Fibroblast of peridontal ligament (primary cell): ENCODE measurements around the gene NRDC.

ENCODE experiments used
- DNase-seq: peaks from one replicate; pipeline ENCODE4 v3.0.0-alpha.2; 2010; ENCODE audit errors: extremely low read depth

NRDC gene, protein sequence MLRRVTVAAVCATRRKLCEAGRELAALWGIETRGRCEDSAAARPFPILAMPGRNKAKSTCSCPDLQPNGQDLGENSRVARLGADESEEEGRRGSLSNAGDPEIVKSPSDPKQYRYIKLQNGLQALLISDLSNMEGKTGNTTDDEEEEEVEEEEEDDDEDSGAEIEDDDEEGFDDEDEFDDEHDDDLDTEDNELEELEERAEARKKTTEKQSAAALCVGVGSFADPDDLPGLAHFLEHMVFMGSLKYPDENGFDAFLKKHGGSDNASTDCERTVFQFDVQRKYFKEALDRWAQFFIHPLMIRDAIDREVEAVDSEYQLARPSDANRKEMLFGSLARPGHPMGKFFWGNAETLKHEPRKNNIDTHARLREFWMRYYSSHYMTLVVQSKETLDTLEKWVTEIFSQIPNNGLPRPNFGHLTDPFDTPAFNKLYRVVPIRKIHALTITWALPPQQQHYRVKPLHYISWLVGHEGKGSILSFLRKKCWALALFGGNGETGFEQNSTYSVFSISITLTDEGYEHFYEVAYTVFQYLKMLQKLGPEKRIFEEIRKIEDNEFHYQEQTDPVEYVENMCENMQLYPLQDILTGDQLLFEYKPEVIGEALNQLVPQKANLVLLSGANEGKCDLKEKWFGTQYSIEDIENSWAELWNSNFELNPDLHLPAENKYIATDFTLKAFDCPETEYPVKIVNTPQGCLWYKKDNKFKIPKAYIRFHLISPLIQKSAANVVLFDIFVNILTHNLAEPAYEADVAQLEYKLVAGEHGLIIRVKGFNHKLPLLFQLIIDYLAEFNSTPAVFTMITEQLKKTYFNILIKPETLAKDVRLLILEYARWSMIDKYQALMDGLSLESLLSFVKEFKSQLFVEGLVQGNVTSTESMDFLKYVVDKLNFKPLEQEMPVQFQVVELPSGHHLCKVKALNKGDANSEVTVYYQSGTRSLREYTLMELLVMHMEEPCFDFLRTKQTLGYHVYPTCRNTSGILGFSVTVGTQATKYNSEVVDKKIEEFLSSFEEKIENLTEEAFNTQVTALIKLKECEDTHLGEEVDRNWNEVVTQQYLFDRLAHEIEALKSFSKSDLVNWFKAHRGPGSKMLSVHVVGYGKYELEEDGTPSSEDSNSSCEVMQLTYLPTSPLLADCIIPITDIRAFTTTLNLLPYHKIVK

DNA sequence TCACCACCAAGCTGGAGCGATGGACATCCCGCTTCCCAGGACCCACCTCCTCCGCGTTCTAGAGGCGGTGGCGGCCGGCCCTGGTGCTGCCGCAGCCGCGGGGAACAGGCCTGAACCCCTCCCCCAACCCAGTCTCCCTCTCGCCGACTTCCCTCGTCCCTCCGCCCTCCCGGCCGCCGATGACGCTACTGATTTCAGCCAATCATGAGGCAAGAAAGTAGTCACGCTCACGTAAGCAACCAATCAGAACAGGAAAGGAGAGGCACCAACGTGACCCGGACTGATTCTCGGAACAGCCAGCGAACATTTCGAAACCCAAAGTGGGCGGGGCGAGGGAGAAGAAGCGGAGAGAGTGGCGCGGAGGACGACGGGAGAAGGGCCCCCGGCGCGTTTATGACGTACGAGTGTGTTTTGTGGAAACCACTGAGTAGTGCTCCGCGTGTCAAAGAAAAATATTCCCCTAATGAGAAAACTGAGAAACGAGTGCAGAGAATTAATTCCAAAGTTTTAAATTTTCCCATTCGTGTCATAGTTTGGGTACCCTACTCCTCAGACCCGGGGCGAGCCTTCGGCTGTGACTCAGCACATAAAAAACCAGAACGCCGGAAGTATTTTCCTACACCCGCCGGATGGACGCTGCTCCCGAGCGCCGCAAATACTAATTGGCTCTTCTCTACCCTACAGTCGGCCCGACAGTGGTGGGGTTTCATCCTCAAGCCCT lies at the start of gene NRDC:
NRDC (minus strand) TSS at position 112 of the 721 bp plus-strand sequence. CDS start 112 bp downstream, outside the sequence.
- DNase-seq, result peak; percentile 100

DNA sequence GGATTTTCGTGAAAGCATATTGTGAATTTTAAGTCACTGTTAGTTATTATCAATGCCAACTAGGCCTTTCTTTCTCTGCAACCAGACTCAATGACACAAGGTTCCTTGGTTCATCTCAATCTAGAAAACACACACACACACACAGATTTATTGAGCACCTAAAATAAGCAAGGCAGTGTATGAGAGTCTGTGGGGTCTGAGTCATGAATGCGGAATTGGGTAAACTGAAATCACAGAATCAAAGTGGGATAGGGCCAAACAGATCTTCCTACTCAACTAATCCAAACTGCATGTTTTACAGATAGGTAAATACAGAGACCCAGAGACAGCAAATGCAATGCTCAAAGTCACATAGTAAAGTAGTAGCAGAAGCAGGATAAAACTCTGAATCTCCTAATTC lies 48.5 kb upstream of the NRDC start:
- peak; percentile 54 for DNase-seq

DNA sequence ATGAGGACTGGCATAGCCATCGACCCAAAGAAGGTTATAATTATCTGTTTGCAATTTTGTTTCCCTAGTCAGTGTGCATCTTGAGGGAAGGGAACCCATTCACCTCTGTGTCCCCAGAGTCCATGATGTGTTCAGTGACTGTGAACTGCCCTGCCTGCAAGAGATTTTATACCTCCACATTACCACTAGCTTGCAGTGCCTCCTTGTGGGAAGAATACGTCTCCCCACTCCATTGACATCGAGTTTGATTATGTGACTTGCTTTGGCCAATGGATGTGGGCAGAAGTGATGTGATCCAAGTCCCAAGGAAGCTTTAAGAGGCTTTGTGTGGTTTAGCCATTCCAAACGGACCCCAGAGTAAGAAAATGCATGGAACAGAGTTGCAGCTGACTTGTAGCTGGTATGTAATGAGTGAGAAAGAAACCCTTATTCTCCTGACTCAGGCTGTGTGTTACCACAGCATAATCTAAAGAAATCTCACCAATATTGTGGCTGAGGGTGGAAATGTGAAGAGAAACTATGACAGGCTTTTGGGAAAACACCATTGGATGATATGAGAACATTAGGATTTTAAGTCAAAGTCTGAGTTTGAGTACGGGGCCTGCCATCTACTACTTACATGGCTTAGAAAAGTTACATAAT lies 47.8 kb upstream of the NRDC start:
- peak; percentile 68 for DNase-seq

DNA sequence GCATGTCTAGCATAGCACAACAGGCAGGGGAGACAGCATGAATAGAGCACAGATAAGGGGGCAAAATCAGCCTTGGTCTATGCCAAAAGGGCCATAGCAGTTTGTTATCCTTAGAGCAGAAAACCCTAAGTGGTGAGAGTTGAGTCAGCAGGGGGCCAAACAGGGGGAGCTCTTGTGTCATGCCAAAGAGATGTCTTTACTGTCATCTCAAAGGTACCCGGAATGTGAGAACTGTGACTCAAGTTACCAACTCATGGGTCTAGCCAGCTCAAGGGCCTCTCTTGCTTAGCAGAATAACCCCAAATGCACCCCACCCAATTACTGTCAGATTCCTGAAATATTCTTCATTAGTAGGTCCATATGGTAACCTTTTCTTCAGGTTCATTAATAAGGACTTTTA lies 45.9 kb upstream of the NRDC start:
- no peak for DNase-seq

DNA sequence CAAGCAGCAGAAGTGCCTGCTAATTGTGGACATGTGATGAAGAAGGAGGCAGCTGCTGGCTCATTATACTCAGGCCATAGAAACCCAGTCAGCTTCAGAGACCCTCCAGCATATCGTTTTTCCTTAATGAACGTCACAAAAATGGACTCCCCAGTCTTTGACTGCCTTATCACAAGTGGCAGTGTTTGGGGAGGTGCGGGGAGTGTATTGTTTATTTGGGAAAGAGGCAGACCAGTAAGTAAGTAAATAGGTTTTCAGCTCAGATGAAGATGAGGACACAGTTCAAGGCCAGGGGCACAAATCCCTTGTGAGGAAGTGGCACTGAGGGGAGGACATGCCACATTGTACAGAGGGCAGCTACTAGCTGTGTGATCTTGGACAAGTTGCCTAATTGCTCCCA lies 43.5 kb upstream of the NRDC start:
- no peak for DNase-seq

DNA sequence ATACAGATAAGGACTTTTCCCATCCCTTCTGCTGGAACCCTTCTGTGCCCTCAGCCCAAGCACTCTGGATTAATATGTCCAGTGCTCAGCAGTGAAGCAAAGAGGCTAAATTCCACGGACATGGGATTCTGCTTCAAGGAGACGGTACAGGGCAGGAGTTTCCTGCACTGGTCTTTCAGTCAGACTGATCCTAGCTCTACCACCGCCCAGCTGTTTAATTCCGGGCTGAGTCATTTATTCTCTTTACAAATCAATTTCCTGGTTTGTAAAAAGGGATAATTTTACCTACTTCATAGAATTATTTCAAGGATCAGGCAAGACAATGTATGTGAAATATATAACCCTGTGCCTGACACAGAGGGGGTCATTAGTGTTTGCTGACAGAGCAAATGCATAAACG lies 41.6 kb upstream of the NRDC start:
- no peak for DNase-seq

DNA sequence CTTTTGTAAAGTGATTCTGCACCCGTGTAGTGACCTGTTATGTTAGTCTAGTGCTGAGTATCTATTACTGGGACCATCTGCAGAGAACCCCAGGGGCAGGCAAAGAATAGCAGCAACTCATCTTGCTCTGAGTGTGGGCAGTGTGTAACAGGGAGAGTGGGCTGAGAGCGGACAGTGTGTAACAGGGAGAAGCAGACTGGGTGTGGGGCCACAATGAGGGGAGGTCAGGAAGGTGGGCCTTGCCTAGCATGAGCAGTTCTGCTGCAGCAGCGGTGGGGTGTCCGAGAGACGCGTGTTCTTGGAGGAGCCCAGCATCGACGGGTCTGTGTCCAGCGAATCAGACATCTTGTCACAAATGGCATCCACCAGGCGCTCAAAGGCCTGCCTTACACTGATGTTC lies 41.2 kb upstream of the NRDC start:
- DNase-seq, result no peak

DNA sequence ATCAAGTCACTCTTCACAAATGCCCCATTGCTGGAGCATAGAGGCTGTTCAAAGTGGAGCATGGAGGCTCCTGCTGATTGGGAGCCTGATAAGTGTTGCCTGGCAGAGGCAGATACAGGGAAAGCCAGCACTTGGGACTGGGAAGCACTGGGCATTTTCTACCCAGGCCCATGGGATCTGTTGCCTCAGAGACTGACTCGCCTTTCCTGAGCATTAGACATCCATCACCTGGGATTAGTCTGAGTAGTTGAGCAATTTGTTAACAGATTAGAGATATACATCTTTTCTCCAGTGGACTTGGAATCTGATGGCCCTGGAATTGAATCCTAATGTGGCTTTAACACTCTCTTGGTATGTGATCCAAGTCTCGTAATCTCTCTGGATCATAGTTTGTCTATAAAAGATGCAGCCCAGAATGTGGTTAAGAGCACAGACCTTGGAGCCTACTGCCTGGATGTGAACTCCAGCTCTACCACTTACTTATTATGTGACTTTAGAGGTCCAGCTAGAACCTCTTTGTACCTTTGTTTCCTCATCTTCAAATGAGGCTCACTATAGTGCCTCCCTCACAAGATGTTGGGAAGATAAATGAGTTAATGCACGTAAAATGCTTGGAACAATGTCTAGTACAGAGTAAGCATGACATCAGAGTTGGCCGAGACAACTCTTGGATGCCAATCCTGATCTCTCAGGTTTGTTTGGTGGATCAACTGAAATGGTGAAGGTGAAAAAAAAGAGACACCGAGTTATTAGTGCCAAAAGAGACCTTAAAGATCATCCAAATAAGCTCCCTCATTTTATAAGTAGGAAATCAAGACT lies 38.3 kb upstream of the NRDC start:
- DNase-seq, result no peak

DNA sequence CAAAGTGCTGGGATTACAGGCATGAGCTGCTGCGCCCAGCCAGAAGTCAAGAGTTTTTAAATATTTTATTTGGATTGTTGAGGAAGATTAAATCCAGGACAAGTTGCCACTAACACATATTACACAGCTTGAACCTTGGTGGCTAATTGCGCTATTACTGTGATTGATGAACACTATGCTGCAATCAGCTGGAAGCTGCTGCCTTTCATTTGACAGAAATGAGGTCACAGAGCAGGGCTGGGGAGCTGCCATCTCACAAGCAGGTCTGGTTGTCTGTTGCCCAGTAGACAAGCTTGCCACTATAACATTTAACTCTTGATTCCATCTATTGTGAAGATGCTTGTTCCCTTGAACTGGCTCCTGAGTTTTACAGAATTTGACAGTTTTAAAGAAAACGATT lies 37.4 kb upstream of the NRDC start:
- DNase-seq, result no peak

DNA sequence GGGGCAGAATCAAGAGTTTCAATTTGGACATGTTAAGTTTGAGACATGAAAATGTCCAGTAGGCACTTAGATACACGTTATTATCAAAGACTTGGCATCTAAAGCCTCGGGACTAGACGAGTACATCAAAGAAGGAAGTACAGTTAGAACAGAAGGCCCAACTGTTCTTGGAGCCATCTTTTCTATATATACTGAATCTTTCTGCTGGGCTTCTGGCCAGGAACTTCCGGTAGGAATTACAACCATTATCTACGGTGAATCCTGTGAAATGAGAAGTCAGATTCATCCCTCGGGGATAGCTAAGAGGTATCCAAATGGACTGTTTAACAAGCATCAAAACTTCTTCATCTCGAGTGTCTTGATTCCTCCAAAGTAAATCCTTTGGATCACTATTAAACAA lies 34.4 kb upstream of the NRDC start:
- no peak for DNase-seq

DNA sequence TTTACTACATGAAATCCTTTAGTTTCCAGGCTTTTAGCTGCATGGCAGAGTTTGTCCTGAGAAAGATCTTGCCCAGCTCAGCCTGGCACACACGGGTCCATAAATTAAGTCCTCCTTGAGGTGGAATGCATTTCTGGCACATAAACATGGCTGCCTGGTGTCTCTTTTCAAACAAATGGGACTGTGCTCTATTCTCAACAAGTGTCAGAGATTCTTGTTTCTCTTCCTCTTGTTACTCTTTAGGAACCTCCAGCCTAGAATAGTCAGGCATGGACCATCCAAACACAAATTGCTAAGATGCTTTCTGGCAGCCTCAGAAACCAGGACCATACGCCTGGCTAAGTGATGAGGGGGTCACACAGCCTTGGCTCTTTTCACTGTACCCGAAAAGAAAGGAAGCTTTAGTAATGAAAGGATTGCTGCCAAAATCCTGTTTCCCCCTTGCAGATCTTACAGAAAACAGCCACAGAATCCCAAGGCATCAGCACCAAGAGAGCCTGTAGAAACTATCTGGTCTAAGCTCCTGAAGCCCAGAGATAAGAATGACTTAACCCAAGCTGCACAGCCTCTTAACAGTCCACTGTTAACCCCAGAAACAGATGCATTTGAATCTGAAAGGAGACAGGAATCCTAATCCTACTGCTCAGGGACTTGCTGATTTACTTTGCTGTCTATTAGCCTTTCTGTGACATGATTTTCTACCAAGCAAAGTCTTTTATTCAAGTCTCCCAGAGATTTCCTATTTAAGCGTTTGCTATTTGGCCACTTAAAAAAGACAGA lies 31.9 kb upstream of the NRDC start:
- DNase-seq, result no peak

DNA sequence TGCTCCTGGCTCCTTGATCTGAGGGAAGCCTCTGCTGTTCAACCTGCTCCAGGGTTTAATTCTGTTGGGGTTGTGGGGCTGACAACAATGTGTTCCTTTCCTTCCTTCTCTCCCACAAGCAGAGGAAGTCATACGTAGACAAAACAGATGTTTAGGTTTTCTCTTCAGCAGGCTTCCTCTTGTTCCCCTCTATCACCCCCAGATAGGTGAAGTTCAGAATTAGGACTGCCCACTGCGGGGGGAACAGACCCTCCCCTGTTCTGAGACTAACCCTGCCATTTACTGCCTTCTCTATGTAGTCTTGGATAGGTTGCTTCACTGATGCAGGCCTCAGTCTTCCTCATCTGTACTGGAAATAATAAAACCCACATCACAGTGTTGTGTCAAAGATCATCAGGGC lies 30.0 kb upstream of the NRDC start:
- DNase-seq, result no peak

DNA sequence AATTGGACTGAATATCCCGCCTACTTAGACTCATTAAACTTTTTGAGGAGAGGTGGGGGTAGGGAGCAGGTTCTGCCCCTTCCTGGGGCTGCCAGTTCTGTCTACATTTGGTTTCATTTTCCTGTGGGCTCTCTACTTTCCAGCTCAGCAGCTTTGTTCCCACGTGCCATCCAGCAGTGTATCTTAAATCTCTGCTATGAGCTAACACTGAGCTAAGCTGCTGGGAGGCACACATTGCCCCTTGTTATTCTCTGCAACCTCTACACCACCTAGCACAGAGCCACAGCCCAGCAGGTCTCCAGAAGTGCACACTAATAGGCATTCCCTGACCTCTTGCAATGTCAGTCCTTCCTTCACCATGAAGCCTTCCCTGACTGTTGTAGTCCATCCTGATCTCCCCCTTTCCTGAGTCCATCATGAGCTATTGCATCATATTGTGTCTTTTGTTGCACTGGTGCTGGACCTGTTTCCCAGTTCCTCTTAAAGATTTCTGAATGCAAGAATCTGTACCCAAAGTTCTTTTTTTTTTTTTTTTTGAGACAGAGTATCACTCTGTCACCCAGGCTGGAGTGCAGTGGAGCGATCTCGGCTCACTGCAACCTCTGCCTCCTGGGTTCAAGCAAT lies 28.7 kb upstream of the NRDC start:
- DNase-seq, result peak; percentile 56

DNA sequence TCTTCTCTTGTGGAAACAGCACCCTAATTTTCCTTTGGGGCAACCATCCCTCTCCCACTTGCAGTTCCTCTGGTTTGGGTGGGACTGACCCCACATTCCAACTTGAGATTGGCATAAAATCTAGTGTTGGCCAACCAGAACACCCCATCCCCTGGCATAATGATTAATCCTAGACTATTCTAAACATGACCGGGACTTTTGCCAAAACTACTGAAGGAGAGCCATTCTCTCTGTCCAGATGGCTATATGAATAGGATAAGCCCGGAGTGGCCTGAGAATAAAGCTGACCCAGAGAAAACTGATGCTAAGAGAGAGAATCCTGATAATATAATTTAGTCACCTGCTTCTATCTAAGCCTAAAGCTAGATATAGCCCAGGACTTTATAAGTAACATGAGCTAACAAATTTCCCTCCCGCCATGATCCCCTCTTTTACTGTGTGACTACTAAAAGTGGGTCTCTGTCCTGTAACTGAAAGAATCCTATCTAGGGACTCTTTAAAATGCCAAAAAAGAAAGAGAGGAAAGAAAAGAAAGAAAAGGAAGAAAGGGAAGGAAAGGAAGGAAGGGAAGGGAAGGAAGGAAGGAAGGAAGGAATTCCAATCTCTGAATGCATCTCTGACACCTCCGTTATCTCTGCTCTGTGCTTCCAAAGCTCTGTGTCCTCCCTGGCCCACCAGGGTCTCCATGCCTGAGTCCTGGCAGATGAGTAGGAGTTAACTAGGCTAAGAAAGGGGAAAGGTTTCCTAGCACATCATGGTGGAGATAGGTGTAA lies 28.0 kb upstream of the NRDC start:
- DNase-seq, result peak; percentile 85

DNA sequence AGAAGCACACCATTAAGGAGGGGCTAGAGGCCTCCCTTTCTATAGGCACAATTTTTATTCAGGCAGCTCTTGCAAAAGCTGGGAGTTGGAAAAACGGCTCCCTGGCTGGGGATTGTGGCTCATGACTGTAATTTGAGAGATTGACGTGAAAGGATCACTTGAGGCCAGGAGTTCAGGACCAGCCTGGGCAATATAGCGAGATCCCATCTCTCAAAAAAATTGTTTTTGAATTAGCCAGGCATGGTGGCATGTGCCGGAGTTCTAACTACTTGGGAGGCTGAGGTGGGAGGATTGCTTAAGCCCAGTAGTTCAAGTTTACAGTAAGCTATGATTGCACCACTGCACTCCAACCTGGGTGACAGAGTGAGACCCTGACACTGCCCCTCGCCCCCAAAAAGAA lies 23.9 kb upstream of the NRDC start:
- DNase-seq, result no peak

DNA sequence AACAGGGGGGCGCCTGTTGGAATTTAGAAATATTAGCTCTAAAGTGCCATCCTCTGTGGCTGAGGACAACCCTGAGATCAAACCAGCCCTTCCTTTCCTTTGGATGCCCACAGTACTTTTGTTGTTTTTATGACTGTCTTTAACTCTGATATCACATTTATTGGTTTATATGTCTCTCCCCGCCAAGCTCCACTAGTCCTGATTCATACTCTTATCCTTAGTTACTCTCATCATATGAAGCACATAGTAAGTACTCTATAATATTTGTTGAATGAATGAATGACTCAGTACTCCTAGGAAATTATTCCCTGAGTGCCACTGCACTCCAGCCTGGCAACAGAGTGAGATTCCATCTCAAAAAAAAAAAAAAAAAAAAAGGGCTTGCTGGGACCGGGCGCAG lies 22.6 kb upstream of the NRDC start:
- DNase-seq, result no peak

DNA sequence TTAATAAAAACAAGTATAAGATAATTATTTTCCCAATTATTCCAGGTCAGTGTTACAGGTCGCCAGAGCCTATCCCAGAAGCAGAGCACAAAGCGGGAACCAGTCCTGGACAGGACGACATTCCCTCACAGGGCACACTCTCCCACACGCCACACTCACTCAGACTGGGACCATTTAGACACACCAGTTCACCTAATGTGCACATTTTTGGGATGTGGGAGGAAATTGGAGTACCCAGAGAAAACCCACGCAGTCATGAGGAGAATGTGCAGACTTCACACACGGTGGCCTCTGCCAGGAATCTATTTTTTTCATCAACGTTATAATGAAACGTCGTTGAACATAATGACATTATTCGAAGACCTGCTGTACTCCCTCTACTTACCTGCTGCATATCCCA lies 20.5 kb upstream of the NRDC start:
- DNase-seq, result no peak

DNA sequence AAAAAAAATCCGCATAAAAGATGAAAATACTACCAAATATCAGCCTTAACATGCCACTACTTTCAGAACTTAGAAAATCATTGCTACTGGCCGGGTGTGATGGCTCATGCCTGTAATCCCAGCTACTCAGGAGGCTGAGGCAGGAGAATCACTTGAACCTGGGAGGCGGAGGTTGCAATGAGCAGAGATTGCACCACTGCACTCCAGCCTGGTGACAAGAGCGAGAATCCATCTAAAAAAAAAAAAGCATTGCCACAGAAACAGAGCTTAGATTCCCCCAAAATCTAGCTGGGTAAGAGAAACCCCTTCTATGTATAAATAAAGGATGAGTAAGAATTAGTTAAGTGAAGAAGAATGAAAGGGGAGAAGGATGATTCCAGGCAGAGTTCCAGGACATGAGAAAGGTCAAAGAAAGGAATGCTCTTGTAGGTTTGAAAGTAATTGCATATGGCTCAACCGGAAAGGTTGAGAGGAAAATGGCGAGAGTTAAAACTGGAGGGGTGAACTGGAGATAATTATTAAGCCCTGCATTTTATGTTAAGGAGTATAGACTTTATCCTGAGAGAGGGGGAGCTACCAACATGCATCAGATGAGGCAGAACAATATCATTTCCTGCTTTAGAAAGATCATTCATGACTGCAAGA lies 19.7 kb upstream of the NRDC start:
- DNase-seq, result peak; percentile 85
